ENCODE measurements around the gene FMNL1. TPM values are rescaled to one million over a fixed set of nuclear protein-coding genes. Genes with fewer than 3 reads are reported as not detected.

Gene FMNL1
- total RNA-seq, 4 donors from 2014 or later = 3.2 to 7.6 (median 4.2) TPM

DNA sequence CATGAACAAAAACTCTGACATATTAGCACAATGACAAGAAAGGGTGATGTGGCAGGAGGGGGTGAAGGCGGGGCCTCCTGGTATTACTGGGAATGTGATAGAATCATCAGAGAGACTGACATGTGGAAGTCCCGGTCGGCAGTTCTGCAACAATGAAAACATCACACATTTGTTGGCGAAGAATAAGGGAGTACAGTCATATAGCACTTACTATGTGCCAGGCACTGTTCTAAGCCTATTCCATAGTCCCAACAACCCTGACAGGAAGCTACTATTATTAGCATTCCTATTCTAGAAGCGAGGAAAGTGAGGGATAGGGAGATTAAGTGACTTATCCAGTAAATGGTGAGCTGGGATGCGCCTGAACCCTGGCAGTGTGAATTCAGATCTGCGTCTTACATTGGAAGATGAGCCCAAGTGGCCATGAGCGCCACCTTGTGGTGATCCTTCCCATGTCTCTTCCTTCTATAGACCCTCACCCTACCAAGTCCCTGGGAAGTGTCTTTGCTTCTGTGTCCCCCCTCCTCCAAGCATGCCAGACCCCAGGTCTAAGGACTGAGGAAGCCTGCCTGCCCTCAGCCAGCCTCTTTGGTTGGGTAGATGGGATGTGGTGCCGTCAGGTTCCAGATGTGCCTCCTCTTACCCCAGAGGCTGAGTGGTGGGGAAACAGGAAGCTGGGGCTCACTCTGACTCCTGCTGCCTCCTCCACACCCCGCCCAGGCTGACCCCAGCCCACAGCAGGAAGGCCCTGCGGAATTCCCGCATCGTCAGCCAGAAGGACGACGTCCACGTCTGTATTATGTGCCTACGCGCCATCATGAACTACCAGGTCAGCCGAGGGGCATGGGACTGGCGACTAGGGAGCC is 14.0 kb downstream of the FMNL1 start:
- peak; percentile 73 to 77 for DNase-seq
- no peak overlapping the region for H3K27ac ChIP-seq

DNA sequence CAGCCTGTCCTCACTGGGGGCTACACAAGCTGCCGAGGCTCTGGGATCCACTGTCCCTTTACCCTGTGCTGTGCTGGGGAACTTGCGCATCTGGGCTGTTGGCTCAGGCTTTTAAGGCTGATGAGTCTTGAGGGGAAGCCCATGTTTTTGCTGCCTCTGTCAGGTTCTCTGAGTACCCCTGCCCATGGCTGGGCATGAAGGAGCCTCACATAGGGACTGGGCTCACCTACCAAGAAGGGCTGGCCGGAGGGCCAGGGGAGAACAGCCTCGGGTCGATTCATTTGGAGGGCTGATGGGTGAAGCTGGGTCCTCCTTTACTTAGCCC is 14.6 kb downstream of the FMNL1 start:
- DNase-seq = no peak
- Histone ChIP-seq H3K4me1 (peaks cover 1 to 11% of the 10 kb centered on the region in 2 donors), H3K27me3 (no peaks in the 10 kb centered on the region), H3K4me3 (replicated peaks in 1 of 3) (no peak overlapping the region), H3K27ac (no peak overlapping the region), H3K36me3 (no peaks in the 10 kb centered on the region), H3K9me3 (no peaks in the 10 kb centered on the region)
- TF ChIP-seq POLR2A (IDR thresholded peaks at IDR 0.05) = no peak
- TF ChIP-seq, protein P1, sequence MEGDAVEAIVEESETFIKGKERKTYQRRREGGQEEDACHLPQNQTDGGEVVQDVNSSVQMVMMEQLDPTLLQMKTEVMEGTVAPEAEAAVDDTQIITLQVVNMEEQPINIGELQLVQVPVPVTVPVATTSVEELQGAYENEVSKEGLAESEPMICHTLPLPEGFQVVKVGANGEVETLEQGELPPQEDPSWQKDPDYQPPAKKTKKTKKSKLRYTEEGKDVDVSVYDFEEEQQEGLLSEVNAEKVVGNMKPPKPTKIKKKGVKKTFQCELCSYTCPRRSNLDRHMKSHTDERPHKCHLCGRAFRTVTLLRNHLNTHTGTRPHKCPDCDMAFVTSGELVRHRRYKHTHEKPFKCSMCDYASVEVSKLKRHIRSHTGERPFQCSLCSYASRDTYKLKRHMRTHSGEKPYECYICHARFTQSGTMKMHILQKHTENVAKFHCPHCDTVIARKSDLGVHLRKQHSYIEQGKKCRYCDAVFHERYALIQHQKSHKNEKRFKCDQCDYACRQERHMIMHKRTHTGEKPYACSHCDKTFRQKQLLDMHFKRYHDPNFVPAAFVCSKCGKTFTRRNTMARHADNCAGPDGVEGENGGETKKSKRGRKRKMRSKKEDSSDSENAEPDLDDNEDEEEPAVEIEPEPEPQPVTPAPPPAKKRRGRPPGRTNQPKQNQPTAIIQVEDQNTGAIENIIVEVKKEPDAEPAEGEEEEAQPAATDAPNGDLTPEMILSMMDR (IDR thresholded peaks at IDR 0.05) = no peak
- 75 to 80% methylated on average over 5 of the region's 5 CpGs for WGBS, 2 donors
- intact Hi-C loops (cut with DNase I) = no loop called here

More for the DNA sequence above, 14.0 kb downstream of the FMNL1 start:
- Histone ChIP-seq H3K4me3 (replicated peaks in 1 of 3) (no peak overlapping the region), H3K9me3 (no peaks in the 10 kb centered on the region), H3K27me3 (no peaks in the 10 kb centered on the region), H3K4me1 (peaks cover 0 to 11% of the 10 kb centered on the region in 2 donors), H3K36me3 (no peaks in the 10 kb centered on the region)
- TF ChIP-seq POLR2A (IDR thresholded peaks at IDR 0.05) = no peak
- TF ChIP-seq, protein P1 (IDR thresholded peaks at IDR 0.05) = peak; percentile 49 to 72 (median 64)
- 38 to 57% methylated on average over 13 to 15 of the region's 20 CpGs for WGBS, 2 donors
- intact Hi-C loops (cut with DNase I) = no loop called here

GRCh38 chr17:45237686-45238085 is 16.0 kb downstream of the FMNL1 start:
- no peak for DNase-seq
- Histone ChIP-seq H3K4me1 (peaks cover 4 to 18% of the 10 kb centered on the region in 2 donors), H3K36me3 (no peaks in the 10 kb centered on the region), H3K4me3 (replicated peaks in 1 of 3) (no peak overlapping the region), H3K27me3 (no peaks in the 10 kb centered on the region), H3K27ac (no peak overlapping the region), H3K9me3 (no peaks in the 10 kb centered on the region)
- 95 to 100% methylated on average over 2 of the region's 2 CpGs for WGBS, 2 donors
- TF ChIP-seq, protein P1 (IDR thresholded peaks at IDR 0.05) = no peak
- no peak for TF ChIP-seq POLR2A (IDR thresholded peaks at IDR 0.05)
- intact Hi-C loops (cut with DNase I) = no loop called here

DNA sequence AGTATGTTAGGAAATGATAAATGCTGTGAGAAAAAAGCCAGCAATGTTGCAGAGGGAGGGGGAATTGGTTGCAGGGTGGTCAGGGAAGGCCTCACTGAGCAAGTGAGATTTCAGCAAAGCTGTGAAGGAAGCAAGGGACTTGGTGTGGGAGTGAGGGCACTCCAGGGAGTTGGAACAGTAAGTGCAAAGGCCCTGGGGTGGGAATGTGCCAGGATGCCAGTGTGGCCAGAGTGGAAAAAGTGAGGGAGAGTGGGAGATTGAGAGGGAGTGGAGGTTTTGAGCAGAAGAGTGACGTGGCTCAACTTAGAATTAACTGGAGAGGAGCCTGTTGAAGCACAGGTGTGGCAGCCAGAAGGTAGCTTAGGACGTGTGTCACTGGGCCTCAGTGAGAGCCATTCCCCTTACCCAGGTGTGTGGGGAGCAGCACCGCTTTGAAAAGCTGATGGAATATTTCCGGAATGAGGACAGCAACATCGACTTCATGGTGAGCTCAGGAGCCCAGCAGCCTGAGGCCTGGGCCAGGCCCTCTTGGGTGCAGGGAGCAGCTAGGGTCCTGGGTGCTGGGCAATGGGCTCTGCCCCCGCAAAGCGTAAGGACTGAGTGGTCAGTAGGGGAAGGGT is 16.6 kb downstream of the FMNL1 start:
- intact Hi-C loops (cut with DNase I) = no loop called here
- no peak for DNase-seq
- TF ChIP-seq POLR2A (IDR thresholded peaks at IDR 0.05) = no peak
- TF ChIP-seq, protein P1 (IDR thresholded peaks at IDR 0.05) = no peak
- Histone ChIP-seq H3K4me1 (peaks cover 4 to 18% of the 10 kb centered on the region in 2 donors), H3K36me3 (no peaks in the 10 kb centered on the region), H3K9me3 (no peaks in the 10 kb centered on the region), H3K27ac (no peak overlapping the region), H3K4me3 (replicated peaks in 1 of 3) (no peak overlapping the region), H3K27me3 (no peaks in the 10 kb centered on the region)
- WGBS, 2 donors = 94 to 97% methylated on average over 7 of the region's 7 CpGs

- intact Hi-C loops (cut with DNase I) = no loop called here
- peak overlapping the region in 1 of 3 donors; percentile 21 for H3K4me3 ChIP-seq (replicated peaks in 1 of 3)
- no peaks in the 10 kb centered on the region for H3K9me3 ChIP-seq
- H3K36me3 ChIP-seq = no peaks in the 10 kb centered on the region
- peak; percentile 38 to 52 for DNase-seq
- TF ChIP-seq, protein P1 (IDR thresholded peaks at IDR 0.05) = no peak
- no peak for TF ChIP-seq POLR2A (IDR thresholded peaks at IDR 0.05)
- WGBS, 2 donors = 25 to 42% methylated on average over 12 to 20 of the region's 21 CpGs
- no peak overlapping the region for H3K27ac ChIP-seq
- H3K4me1 ChIP-seq = peaks cover 4 to 18% of the 10 kb centered on the region in 2 donors
- H3K27me3 ChIP-seq = no peaks in the 10 kb centered on the region
Measured at GRCh38 chr17:45240905-45241327, 19.2 kb downstream of the FMNL1 start.
